HepG2 (cell line): ENCODE measurements around the gene MTUS2. TPM values are rescaled to one million over a fixed set of nuclear protein-coding genes. Genes with fewer than 3 reads are reported as not detected.

Experiments
- ATAC-seq: fragments of 200-7000 bp; cut with Tn5 transposase; 3 replicates; pipeline ENCODE4 v1.9.1; 2020; ENCODE audit warnings: mild to moderate bottlenecking, moderate library complexity
- BruUV-seq: library from RNA; stranded (reverse); fragments of 400-500 nt; replicated peaks from 2 replicates; lab custom pipeline; 2021; lab: Mats Ljungman, UMichigan
- CTCF ChIA-PET: fragments of 300-600 bp; formaldehyde crosslinking; extraction: SDS; loops from one replicate; lab custom pipeline; 2021; ENCODE audit warnings: low total read pairs, inconsistent platforms, low intra/inter-chr PET ratio; lab: Yijun Ruan, JAX
- POLR2A ChIA-PET: fragments of 350-600 bp; sonication (Branson Sonifier 250); formaldehyde crosslinking; loops from one replicate; lab custom pipeline; 2020; ENCODE audit warnings: antibody characterized with exemption, inconsistent platforms; lab: Yijun Ruan, JAX
- DNase-seq: peaks from one replicate; pipeline ENCODE4 v3.0.0-alpha.2; 2015; ENCODE audit warnings: low spot score
- FAIRE-seq: peaks from 3 replicates; lab custom pipeline; 2011; peaks lifted over from hg19 to GRCh38; lab: Jason Lieb, UNC
- H2AFZ ChIP-seq: one replicate; pipeline ENCODE4 v1.6.1; 2011; ENCODE audit warnings: low read length, inconsistent platforms
- H3K27ac ChIP-seq: fragments of 300-600 bp; 3 replicates; pipeline ENCODE4 v1.8.0; 2011; ENCODE audit warnings: mixed run types, mild to moderate bottlenecking, mixed read lengths, low read length, inconsistent platforms; ENCODE audit not compliant: insufficient read depth; ENCODE audit errors: extremely low read length
- H3K27me3 ChIP-seq, 2 experiments: fragments of 200-600 bp in 1 of 2; 2 replicates in 1 of 2; 3 replicates in 1 of 2; pipeline versions ENCODE4 v1.6.0 to v1.8.0; 2011; ENCODE audit warnings: low read length in 2 of 2, mild to moderate bottlenecking in 2 of 2, moderate library complexity in 2 of 2, inconsistent platforms in 1 of 2; ENCODE audit not compliant: insufficient read depth in 2 of 2, control insufficient read depth in 1 of 2
- H3K36me3 ChIP-seq, 2 experiments: fragments of 200-600 bp in 1 of 2; replicated peaks in 1 of 2; 2 replicates in 1 of 2; 3 replicates in 1 of 2; pipeline versions ENCODE4 v1.5.1 to v1.8.0; 2011; ENCODE audit warnings: low read length in 2 of 2, inconsistent platforms in 1 of 2; ENCODE audit not compliant: insufficient read depth in 2 of 2, control insufficient read depth in 1 of 2
- H3K4me1 ChIP-seq: 2 replicates; pipeline ENCODE4 v1.5.1; 2012; ENCODE audit warnings: low read length, inconsistent platforms; ENCODE audit not compliant: insufficient read depth
- H3K4me2 ChIP-seq: 2 replicates; pipeline ENCODE4 v1.6.0; 2011; ENCODE audit warnings: low read depth, low read length, inconsistent platforms
- H3K4me3 ChIP-seq, 3 experiments: fragments of 200-600 bp in 1 of 3; sonication (generic), shearing (Covaris generic) in 1 of 3; replicated peaks in 1 of 3; 2 replicates each; pipeline ENCODE4 v1.5.1; 2011 to 2016; ENCODE audit warnings: low read length in 3 of 3, inconsistent platforms in 2 of 3, low read depth in 2 of 3, mild to moderate bottlenecking in 2 of 3, control low read depth in 1 of 3, mixed read lengths in 1 of 3; ENCODE audit not compliant: insufficient read depth in 1 of 3
- H3K79me2 ChIP-seq: one replicate; pipeline ENCODE4 v1.6.1; 2011; ENCODE audit warnings: low read length, inconsistent platforms; ENCODE audit not compliant: insufficient read depth
- H3K9ac ChIP-seq: 2 replicates; pipeline ENCODE4 v1.6.0; 2011; ENCODE audit warnings: mild to moderate bottlenecking, low read depth, low read length, inconsistent platforms; ENCODE audit not compliant: insufficient read depth
- H3K9me3 ChIP-seq: 2 replicates; pipeline ENCODE4 v1.5.1; 2012; ENCODE audit warnings: mild to moderate bottlenecking, low read length
- H4K20me1 ChIP-seq: 2 replicates; pipeline ENCODE4 v1.6.0; 2011; ENCODE audit warnings: inconsistent platforms, mild to moderate bottlenecking, low read length, moderate library complexity; ENCODE audit not compliant: insufficient read depth
- CENPT ChIP-seq: sonication (generic); formaldehyde crosslinking; IDR thresholded peaks from 2 replicates; pipeline ENCODE4 v1.8.0; 2022; ENCODE audit warnings: low read depth, mild to moderate bottlenecking, moderate library complexity, missing genetic modification reagents
- KDM5A ChIP-seq: fragments of 200-600 bp; sonication (generic); IDR thresholded peaks from 2 replicates; pipeline ENCODE4 v1.7.0; 2018; ENCODE audit warnings: antibody characterized with exemption, mild to moderate bottlenecking, low read length, borderline replicate concordance
- NFIB ChIP-seq: sonication (generic); formaldehyde crosslinking; IDR thresholded peaks from 2 replicates; pipeline ENCODE4 v1.9.0; 2021; ENCODE audit warnings: missing genetic modification reagents, mild to moderate bottlenecking, borderline replicate concordance
- NR3C1 ChIP-seq: sonication (generic); formaldehyde crosslinking; IDR thresholded peaks from 2 replicates; pipeline ENCODE4 v1.4.0; 2020; ENCODE audit warnings: missing genetic modification reagents
- PAF1 ChIP-seq: IDR thresholded peaks from 2 replicates; pipeline ENCODE4 v1.6.1; 2016; ENCODE audit warnings: missing genetic modification reagents, missing compliant biosample characterization
- RFXAP ChIP-seq: sonication (generic); formaldehyde crosslinking; IDR thresholded peaks from 2 replicates; pipeline ENCODE4 v1.4.0; 2020; ENCODE audit warnings: missing genetic modification reagents, borderline replicate concordance
- TCF12 ChIP-seq, 2 experiments: fragments of 450-650 bp in 1 of 2; sonication (generic) in 1 of 2; formaldehyde crosslinking in 1 of 2; IDR thresholded peaks; 2 replicates each; pipeline versions ENCODE4 v1.6.1 to v1.8.0; 2017 to 2022; ENCODE audit warnings: antibody characterized with exemption in 1 of 2, mild to moderate bottlenecking in 1 of 2, missing genetic modification reagents in 1 of 2, moderate library complexity in 1 of 2
- ZEB1 ChIP-seq: IDR thresholded peaks from 2 replicates; pipeline ENCODE4 v1.6.1; 2012; ENCODE audit warnings: mild to moderate bottlenecking, low read depth, inconsistent platforms; ENCODE audit not compliant: insufficient replicate concordance
- ZNF563 ChIP-seq: sonication (generic); formaldehyde crosslinking; IDR thresholded peaks from 2 replicates; pipeline ENCODE4 v1.8.0; 2022; ENCODE audit warnings: mild to moderate bottlenecking, moderate library complexity, missing genetic modification reagents
- ZNF781 ChIP-seq: sonication (generic); formaldehyde crosslinking; IDR thresholded peaks from 2 replicates; pipeline ENCODE4 v1.5.1; 2020; ENCODE audit warnings: borderline replicate concordance, mild to moderate bottlenecking, missing genetic modification reagents; ENCODE audit errors: not compliant biosample characterization
- WGBS: methylation state at CpG from one replicate; pipeline ENCODE4 v1.1.6; 2017; ENCODE audit warnings: low lambda C conversion rate; 5-methylcytosine and 5-hydroxymethylcytosine counted together
- in situ Hi-C: cut with HindIII; loops from 2 replicates; pipeline ENCODE4 v1.10.0; 2017; ENCODE audit warnings: low pct_unique_long_range_greater_than_20kb; ENCODE audit not compliant: extremely low pct_ligation_motif_present
- intact Hi-C: fragments of 100-400 bp; cut with micrococcal nuclease; formaldehyde crosslinking; loops from one replicate; pipeline ENCODE4 v1.10.0; 2022; ENCODE audit not compliant: unreplicated experiment
- polyA plus RNA-seq, 8 experiments: library from polyadenylated mRNA; depleted of rRNA in 3 of 8; stranded (reverse) in 7 of 8; unstranded in 1 of 8; fragments of >200 nt; fragmentation: Illumina TruSeq in 4 of 8; extraction: Trizol in 4 of 8; gene quantifications; 2 replicates each; pipeline versions ENCODE4 v1.2.1 to v1.2.3, GENCODE V29; 2011 to 2016; ENCODE audit warnings: low read depth in 4 of 8, missing spikeins in 1 of 8, mixed read lengths in 1 of 8; ENCODE audit not compliant: insufficient read depth in 1 of 8
- total RNA-seq, 5 experiments: library from RNA; depleted of rRNA; stranded (reverse); fragments of >200 nt; fragmentation: Illumina TruSeq; extraction: Trizol; gene quantifications; 2 replicates each; pipeline ENCODE4 v1.2.3, GENCODE V29; 2016; ENCODE audit warnings: low read depth in 1 of 5
- TF ChIP-seq, protein P1 (sequence below): sonication (generic); formaldehyde crosslinking; IDR thresholded peaks from 2 replicates; pipeline ENCODE4 v1.4.0; 2020; ENCODE audit warnings: missing genetic modification reagents
- TF ChIP-seq, protein P2 (sequence below): sonication (generic); formaldehyde crosslinking; IDR thresholded peaks from 2 replicates; pipeline ENCODE4 v1.4.0; 2020; ENCODE audit warnings: mild to moderate bottlenecking, low read depth, missing genetic modification reagents
- TF ChIP-seq, protein P3 (sequence below): sonication (generic); formaldehyde crosslinking; IDR thresholded peaks from 2 replicates; pipeline ENCODE4 v1.4.0; 2020; ENCODE audit warnings: missing genetic modification reagents, mild to moderate bottlenecking, borderline replicate concordance
- TF ChIP-seq, protein P4 (sequence below): sonication (generic); formaldehyde crosslinking; IDR thresholded peaks from 2 replicates; pipeline ENCODE4 v1.5.0; 2020; ENCODE audit warnings: missing genetic modification reagents, mild to moderate bottlenecking, borderline replicate concordance
- TF ChIP-seq, protein P5 (sequence below): sonication (generic); formaldehyde crosslinking; IDR thresholded peaks from 2 replicates; pipeline ENCODE4 v1.8.1; 2023; ENCODE audit warnings: mild to moderate bottlenecking, moderate library complexity, missing genetic modification reagents

Gene MTUS2
- total and polyA plus RNA-seq, 2 of the 13 experiments (the other 11 are each of a cell fraction or from before 2014, with no cell fraction given), result not detected

DNA sequence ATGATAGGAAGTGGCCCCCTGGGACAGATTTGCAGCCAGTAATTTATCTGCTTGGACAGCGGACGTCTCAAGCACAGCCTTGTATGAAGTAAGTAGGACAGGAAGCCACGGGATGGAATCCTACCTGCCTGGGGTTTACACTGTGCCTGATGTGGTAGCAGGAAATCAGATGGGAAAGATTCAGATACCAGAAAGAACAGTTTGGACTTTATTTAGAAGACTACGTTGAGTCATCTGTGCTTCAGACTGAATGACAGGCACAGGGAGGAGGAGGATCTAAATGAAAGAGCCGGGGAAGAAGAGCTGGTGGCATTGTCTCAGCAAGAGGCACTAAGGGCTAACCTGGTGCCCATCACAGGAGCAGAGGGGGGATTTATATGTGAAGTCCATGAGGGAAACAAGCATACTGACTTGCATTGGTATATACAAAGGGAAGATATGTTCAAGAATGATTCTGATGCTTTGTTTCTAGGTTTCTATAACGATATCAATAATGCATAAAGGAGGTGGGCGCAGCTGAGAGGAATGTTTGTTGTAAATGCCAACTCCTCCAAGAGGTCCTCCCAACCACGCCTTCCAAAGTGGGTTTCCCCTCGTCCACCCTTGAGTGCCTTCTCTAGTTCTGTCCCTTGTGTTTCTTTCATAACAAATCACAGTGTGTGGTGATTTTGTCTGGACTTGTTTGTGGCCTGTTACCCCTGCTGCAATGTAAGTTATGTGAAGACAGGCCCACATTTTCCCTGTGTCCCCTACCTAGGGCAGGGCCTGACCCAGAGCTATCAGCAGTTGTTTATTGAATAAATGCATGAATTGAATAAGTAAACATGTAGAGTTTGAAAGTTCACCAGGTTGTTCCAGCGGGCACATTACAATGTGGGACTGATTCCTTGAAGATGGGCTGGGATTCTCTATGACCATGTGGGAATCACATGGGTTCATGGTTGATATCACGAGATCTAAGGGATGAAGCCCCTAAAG is 446.9 kb downstream of the MTUS2 start:
- ChIA-PET POLR2A (no interaction called here), CTCF (no interaction called here)
- no peaks in the 10 kb centered on the region for H4K20me1 ChIP-seq
- H3K9ac ChIP-seq, result no peak overlapping the region
- no peak overlapping the region for H2AFZ ChIP-seq
- no peak overlapping the region for H3K4me3 ChIP-seq
- H3K4me1 ChIP-seq, result no peaks in the 10 kb centered on the region
- intact Hi-C loops (no loop called here), in situ Hi-C loops (no loop called here)
- DNase-seq (no peak), FAIRE-seq (no peak), ATAC-seq (no peak)
- no TSS peak for BruUV-seq
- no peaks in the 10 kb centered on the region for H3K27me3 ChIP-seq
- WGBS, result 8% methylated on average over 11 of the region's 11 CpGs
- no peak for TF ChIP-seq PAF1 (CRISPR knock-in tag)
- TF ChIP-seq, protein P1, sequence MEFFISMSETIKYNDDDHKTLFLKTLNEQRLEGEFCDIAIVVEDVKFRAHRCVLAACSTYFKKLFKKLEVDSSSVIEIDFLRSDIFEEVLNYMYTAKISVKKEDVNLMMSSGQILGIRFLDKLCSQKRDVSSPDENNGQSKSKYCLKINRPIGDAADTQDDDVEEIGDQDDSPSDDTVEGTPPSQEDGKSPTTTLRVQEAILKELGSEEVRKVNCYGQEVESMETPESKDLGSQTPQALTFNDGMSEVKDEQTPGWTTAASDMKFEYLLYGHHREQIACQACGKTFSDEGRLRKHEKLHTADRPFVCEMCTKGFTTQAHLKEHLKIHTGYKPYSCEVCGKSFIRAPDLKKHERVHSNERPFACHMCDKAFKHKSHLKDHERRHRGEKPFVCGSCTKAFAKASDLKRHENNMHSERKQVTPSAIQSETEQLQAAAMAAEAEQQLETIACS (CRISPR knock-in tag), result no peak
- TF ChIP-seq NFIB (CRISPR knock-in tag), result no peak
- no peak for TF ChIP-seq TCF12 (IDR thresholded peaks at IDR 0.05)
- no peak for TF ChIP-seq TCF12 (CRISPR knock-in tag; IDR thresholded peaks at IDR 0.05)
- TF ChIP-seq, protein P2, sequence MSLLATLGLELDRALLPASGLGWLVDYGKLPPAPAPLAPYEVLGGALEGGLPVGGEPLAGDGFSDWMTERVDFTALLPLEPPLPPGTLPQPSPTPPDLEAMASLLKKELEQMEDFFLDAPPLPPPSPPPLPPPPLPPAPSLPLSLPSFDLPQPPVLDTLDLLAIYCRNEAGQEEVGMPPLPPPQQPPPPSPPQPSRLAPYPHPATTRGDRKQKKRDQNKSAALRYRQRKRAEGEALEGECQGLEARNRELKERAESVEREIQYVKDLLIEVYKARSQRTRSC (CRISPR knock-in tag), result no peak
- TF ChIP-seq NR3C1, result no peak
- no peak for TF ChIP-seq CENPT (CRISPR knock-in tag)
- TF ChIP-seq, protein P3, sequence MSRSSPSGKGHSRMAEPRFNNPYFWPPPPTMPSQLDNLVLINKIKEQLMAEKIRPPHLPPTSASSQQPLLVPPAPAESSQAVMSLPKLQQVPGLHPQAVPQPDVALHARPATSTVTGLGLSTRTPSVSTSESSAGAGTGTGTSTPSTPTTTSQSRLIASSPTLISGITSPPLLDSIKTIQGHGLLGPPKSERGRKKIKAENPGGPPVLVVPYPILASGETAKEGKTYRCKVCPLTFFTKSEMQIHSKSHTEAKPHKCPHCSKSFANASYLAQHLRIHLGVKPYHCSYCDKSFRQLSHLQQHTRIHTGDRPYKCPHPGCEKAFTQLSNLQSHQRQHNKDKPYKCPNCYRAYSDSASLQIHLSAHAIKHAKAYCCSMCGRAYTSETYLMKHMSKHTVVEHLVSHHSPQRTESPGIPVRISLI, result no peak
- no peak for TF ChIP-seq KDM5A
- TF ChIP-seq, protein P4, sequence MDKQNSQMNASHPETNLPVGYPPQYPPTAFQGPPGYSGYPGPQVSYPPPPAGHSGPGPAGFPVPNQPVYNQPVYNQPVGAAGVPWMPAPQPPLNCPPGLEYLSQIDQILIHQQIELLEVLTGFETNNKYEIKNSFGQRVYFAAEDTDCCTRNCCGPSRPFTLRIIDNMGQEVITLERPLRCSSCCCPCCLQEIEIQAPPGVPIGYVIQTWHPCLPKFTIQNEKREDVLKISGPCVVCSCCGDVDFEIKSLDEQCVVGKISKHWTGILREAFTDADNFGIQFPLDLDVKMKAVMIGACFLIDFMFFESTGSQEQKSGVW, result no peak
- TF ChIP-seq ZNF563 (CRISPR knock-in tag), result no peak
- TF ChIP-seq ZEB1, result no peak
- no peak for TF ChIP-seq RFXAP (CRISPR knock-in tag)
- TF ChIP-seq ZNF781 (CRISPR knock-in tag), result no peak
- TF ChIP-seq, protein P5, sequence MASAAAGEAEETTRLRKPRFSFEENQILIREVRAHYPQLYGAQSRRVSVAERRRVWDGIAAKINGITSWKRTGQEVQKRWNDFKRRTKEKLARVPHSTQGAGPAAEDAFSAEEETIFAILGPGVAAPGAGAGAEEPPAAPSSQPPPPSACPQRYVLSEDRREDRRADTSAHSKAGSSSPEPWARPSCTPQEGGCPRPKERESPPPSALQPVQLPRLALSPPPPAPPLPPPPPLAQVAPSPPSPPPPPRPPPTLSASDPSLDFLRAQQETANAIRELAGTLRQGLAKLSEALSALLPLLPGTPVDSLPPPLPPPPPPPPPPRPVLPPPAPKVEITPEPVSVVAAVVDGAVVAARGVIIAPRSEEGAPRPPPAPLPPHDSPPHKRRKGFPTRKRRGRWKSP (CRISPR knock-in tag), result no peak
- no peak overlapping the region for H3K27ac ChIP-seq
- no peaks in the 10 kb centered on the region for H3K79me2 ChIP-seq
- peaks cover 34% of the 10 kb centered on the region for H3K9me3 ChIP-seq
- no peaks in the 10 kb centered on the region for H3K36me3 ChIP-seq
- no peak overlapping the region for H3K4me2 ChIP-seq
